Adrenal gland (tissue), 12 donors: ENCODE results near the gene SIGLEC7. TPM values are rescaled to one million over a fixed set of nuclear protein-coding genes. Genes with fewer than 3 reads are reported as not detected.

Experiments
- DNase-seq, 7 donors: peaks; one replicate each; pipeline ENCODE4 v3.0.0-alpha.2; 2019 to 2020
- H3K27ac ChIP-seq, 5 donors: fragments of 200-600 bp; sonication (generic) in 4 of 5; 1 replicate in 3 of 5; 2 replicates in 2 of 5; pipeline versions ENCODE4 v1.5.1 to v1.8.0; 2016 to 2020; ENCODE audit warnings: mild to moderate bottlenecking in 1 of 5
- H3K27me3 ChIP-seq: fragments of 200-600 bp; 2 replicates; pipeline ENCODE4 v1.8.0; 2021
- H3K36me3 ChIP-seq, 2 donors: fragments of 200-600 bp; replicated peaks in 1 of 2; 1 replicate in 1 of 2; 2 replicates in 1 of 2; pipeline versions ENCODE4 v1.5.1 to v1.8.0; 2018 to 2022
- H3K4me1 ChIP-seq, 2 donors: fragments of 200-600 bp; replicated peaks in 1 of 2; 1 replicate in 1 of 2; 2 replicates in 1 of 2; pipeline versions ENCODE4 v1.5.1 to v1.8.0; 2018 to 2021
- H3K4me3 ChIP-seq, 4 donors: fragments of 200-600 bp; sonication (generic) in 3 of 4; one replicate each; pipeline ENCODE4 v1.5.1; 2016 to 2018
- H3K9me3 ChIP-seq, 3 donors: fragments of 200-600 bp; sonication (generic) in 1 of 3; replicated peaks in 1 of 3; 1 replicate in 2 of 3; 2 replicates in 1 of 3; pipeline versions ENCODE4 v1.5.1 to v1.8.0; 2016 to 2021
- POLR2A ChIP-seq, 2 donors: fragments of 450-650 bp; IDR thresholded peaks; one replicate each; pipeline ENCODE4 v1.6.1; 2017; ENCODE audit warnings: antibody characterized with exemption in 2 of 2, mild to moderate bottlenecking in 2 of 2, moderate library complexity in 1 of 2
- WGBS, 4 donors: extraction: QIAGEN DNeasy Blood & Tissue Kit in 2 of 4; methylation state at CpG; one replicate each; pipeline versions ENCODE4 v1.1.5 to v1.1.7; 2013 to 2017; 5-methylcytosine and 5-hydroxymethylcytosine counted together
- intact Hi-C, 2 donors: fragments of 100-400 bp; cut with DNase I; formaldehyde crosslinking; loops; one replicate each; pipeline versions ENCODE4 v1.14.1 to v1.15.0; 2022 to 2023
- polyA plus RNA-seq, 3 donors: library from polyadenylated mRNA; stranded (reverse); fragments of 200-250 nt in 2 of 3; fragments of 350-450 nt in 1 of 3; fragmentation: Illumina TruSeq in 1 of 3; extraction: RNeasy Lipid Tissue Mini Kit (QIAGEN cat#74804) in 1 of 3; gene quantifications; one replicate each; pipeline ENCODE4 v1.2.3, GENCODE V29; 2013 to 2014
- total RNA-seq, 9 donors: library from RNA; depleted of rRNA in 4 of 9; stranded (reverse); fragments of >200 nt in 4 of 9; fragments of 120-200 nt in 1 of 9; fragmentation: NEBNext Ultra II Directional in 1 of 9; extraction: Animal tissue kit (Norgen Biotek cat#: 25700) in 1 of 9; gene quantifications; one replicate each; pipeline versions ENCODE4 v1.1.0 to v1.2.4, GENCODE V29; 2013 to 2023
- TF ChIP-seq, protein P1 (sequence below), 6 experiments: fragments of 450-650 bp in 4 of 6; fragments of 200-600 bp in 2 of 6; sonication (generic) in 1 of 6; IDR thresholded peaks; 1 replicate in 5 of 6; 2 replicates in 1 of 6; pipeline versions ENCODE4 v1.5.1 to v1.8.0; 2016 to 2021; ENCODE audit warnings: antibody characterized with exemption in 6 of 6, mild to moderate bottlenecking in 2 of 6, moderate library complexity in 1 of 6
- donor health status: healthy with polysubstance abuse.
- donor health status: Bipolar disorder and iron deficiency.
- donor health status: DM: yes; HTN: yes; CAD: no.
- donor health status: DM: no; HTN: no; CAD: no.
- donor health status: DM: no; HTN: no; CAD: no.
- donor health status: DM: yes; HTN: yes; CAD: no.

SIGLEC7 gene
- total and polyA plus RNA-seq, 12 donors = 1.00 to 13.1 (median 7.4) TPM

DNA sequence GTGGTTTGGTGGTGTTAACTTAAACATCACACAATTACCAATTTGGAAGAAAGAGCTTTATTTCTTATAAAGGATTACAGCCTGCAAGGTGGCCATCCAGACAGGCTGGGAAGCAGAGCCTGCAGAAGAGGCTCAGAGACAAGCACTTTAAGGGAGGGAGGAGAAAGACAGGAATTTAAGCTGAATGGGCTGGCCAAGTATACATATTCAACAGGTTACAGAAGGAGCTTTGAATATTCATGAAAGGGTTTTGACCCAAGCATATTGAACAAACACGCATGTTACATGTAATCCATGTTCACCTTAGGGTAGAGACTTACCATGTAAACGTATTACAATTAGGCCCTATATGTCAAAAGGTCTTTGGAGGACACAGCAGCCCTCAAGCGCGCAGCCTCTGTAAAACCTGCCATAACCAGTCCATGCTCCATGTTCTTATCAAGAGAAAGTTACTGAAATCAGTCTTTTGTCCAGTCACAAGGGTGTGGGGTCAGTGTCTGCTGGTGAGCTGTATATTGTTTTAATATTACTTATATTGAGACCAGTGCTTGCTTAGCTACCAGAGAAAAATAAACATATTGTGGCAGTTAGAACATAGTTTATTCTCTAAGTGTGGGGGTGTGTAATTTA is 19.9 kb downstream of the SIGLEC7 start:
- H3K4me1 ChIP-seq = no peaks in the 10 kb centered on the region
- H3K36me3 ChIP-seq = no peaks in the 10 kb centered on the region
- no peaks in the 10 kb centered on the region for H3K9me3 ChIP-seq
- no peaks in the 10 kb centered on the region for H3K27me3 ChIP-seq
- no peak overlapping the region for H3K4me3 ChIP-seq
- WGBS, 4 donors = 86 to 92% (median 89%) methylated on average over 4 of the region's 4 CpGs
- TF ChIP-seq, protein P1, sequence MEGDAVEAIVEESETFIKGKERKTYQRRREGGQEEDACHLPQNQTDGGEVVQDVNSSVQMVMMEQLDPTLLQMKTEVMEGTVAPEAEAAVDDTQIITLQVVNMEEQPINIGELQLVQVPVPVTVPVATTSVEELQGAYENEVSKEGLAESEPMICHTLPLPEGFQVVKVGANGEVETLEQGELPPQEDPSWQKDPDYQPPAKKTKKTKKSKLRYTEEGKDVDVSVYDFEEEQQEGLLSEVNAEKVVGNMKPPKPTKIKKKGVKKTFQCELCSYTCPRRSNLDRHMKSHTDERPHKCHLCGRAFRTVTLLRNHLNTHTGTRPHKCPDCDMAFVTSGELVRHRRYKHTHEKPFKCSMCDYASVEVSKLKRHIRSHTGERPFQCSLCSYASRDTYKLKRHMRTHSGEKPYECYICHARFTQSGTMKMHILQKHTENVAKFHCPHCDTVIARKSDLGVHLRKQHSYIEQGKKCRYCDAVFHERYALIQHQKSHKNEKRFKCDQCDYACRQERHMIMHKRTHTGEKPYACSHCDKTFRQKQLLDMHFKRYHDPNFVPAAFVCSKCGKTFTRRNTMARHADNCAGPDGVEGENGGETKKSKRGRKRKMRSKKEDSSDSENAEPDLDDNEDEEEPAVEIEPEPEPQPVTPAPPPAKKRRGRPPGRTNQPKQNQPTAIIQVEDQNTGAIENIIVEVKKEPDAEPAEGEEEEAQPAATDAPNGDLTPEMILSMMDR (IDR thresholded peaks at IDR 0.05) = no peak
- no peak for TF ChIP-seq POLR2A (IDR thresholded peaks at IDR 0.05)
- no peak overlapping the region for H3K27ac ChIP-seq
- DNase-seq = no peak
- intact Hi-C loops = no loop called here

DNA sequence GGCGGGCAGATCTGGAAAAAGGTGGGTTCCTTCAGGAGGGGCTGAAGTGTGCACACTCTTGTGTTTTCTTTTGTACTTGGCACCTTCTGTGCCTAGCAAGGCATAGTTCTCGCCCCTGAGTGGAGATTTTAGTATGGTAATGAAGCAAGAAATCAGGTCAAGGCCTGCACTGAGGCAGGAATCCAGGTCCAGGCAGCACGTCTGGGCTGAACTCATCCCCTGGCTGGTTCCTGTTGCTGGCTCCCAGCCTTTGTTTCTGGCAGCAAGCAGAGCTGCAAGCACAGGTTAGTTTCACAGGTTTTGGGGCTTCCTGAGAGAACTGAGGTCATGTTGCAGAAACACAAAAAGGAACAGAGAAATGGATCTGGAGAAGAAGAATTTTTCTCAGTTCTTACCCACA is 21.2 kb downstream of the SIGLEC7 start:
- intact Hi-C loops = no loop called here
- TF ChIP-seq, protein P1 (IDR thresholded peaks at IDR 0.05) = no peak
- TF ChIP-seq POLR2A (IDR thresholded peaks at IDR 0.05) = no peak
- Histone ChIP-seq H3K9me3 (no peaks in the 10 kb centered on the region), H3K36me3 (no peaks in the 10 kb centered on the region), H3K4me1 (no peaks in the 10 kb centered on the region), H3K4me3 (no peak overlapping the region), H3K27ac (no peak overlapping the region), H3K27me3 (no peaks in the 10 kb centered on the region)
- WGBS, 4 donors = 52 to 68% (median 61%) methylated on average over 3 of the region's 3 CpGs
- peak in 1 of 7 donors; percentile 12 for DNase-seq

DNA sequence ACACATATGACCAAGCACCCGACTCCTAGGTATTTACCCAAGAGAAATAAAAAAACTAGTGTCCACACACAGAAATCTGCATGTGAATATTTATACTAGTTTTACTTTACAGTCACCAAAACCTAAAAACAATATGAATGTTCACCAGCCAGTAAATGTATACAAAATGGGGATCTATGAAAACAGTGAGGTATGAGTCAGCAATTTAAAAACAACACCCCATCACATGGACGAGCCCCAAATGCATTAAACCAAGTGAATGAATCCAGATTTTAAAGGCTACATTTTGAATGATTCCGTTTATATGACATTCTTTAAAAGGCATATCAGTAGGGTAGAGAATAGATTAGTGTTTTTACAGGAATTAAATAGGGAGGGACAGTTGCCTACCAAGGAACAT is 22.1 kb downstream of the SIGLEC7 start:
- H3K27ac ChIP-seq = no peak overlapping the region
- H3K9me3 ChIP-seq = no peaks in the 10 kb centered on the region
- no peak for DNase-seq
- intact Hi-C loops = no loop called here
- no peaks in the 10 kb centered on the region for H3K36me3 ChIP-seq
- no peak overlapping the region for H3K4me3 ChIP-seq
- TF ChIP-seq, protein P1 (IDR thresholded peaks at IDR 0.05) = no peak
- TF ChIP-seq POLR2A (IDR thresholded peaks at IDR 0.05) = no peak
- no peaks in the 10 kb centered on the region for H3K27me3 ChIP-seq
- 60 to 75% (median 70%) methylated on average over 3 of the region's 3 CpGs for WGBS, 4 donors
- no peaks in the 10 kb centered on the region for H3K4me1 ChIP-seq

DNA sequence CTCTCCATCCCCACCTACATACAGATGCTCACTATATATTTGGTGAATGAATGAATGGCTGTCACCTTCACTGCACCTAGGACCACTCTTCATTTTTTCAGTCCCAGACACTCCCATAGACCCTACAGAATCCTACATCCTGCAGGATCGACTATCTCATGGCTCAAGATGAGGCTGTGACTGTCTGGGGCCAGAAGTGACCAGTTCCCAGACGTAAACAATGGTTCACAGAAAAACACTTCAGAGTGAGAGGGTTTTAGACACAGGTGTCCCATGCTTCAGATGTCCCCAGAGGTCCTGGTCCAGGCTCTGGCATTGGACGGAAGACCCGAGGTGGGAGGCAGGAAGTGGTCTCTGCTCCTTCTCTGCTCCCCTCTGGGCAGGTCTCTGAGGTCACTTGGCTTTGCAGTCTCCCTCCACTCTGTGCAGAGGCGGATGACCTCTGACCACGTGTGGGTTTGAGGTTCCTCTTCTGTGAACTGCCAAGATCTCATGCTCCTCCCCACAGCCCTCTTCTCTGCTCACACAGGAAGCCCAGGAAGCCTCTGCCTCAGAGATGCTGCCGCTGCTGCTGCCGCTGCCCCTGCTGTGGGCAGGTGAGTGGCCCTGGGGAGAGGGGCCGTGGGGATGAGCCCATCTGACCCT is 24.9 kb downstream of the SIGLEC7 start:
- WGBS, 4 donors = 37 to 55% (median 43%) methylated on average over 6 to 9 of the region's 9 CpGs
- TF ChIP-seq, protein P1 (IDR thresholded peaks at IDR 0.05) = no peak
- no peak for TF ChIP-seq POLR2A (IDR thresholded peaks at IDR 0.05)
- Histone ChIP-seq H3K4me1 (no peaks in the 10 kb centered on the region), H3K27ac (no peak overlapping the region), H3K36me3 (no peaks in the 10 kb centered on the region), H3K4me3 (no peak overlapping the region), H3K9me3 (no peaks in the 10 kb centered on the region), H3K27me3 (no peaks in the 10 kb centered on the region)
- intact Hi-C loops = no loop called here
- peak in 4 of 7 donors; percentile 23 to 33 (median 26) for DNase-seq
